Neural progenitor cell (in vitro differentiated cells): Measurements from ENCODE around the gene SLF2. TPM values are rescaled to one million over a fixed set of nuclear protein-coding genes. Genes with fewer than 3 reads are reported as not detected.

Experiments used
- DNase-seq: peaks from one replicate; pipeline ENCODE4 v3.0.0-alpha.2; 2016; ENCODE audit warnings: low spot score
- H2AFZ ChIP-seq: fragments of 200-600 bp; sonication (generic); replicated peaks from 2 replicates; pipeline ENCODE4 v1.6.1; 2016; ENCODE audit warnings: antibody characterized with exemption
- H3F3A ChIP-seq: fragments of 200-600 bp; sonication (generic); 2 replicates; pipeline ENCODE4 v1.6.1; 2016; ENCODE audit warnings: antibody characterized with exemption, low read depth
- H3K27ac ChIP-seq: fragments of 200-600 bp; sonication (generic); 2 replicates; pipeline ENCODE4 v1.5.1; 2016; ENCODE audit warnings: mild to moderate bottlenecking
- H3K27me3 ChIP-seq: fragments of 200-600 bp; sonication (generic); 2 replicates; pipeline ENCODE4 v1.6.1; 2016; ENCODE audit warnings: mild to moderate bottlenecking, moderate library complexity
- H3K36me3 ChIP-seq: fragments of 200-600 bp; sonication (generic); 2 replicates; pipeline ENCODE4 v1.5.1; 2016
- H3K4me1 ChIP-seq: fragments of 200-600 bp; sonication (generic); 2 replicates; pipeline ENCODE4 v1.6.1; 2016; ENCODE audit warnings: mixed run types
- H3K4me2 ChIP-seq: fragments of 200-600 bp; sonication (generic); 2 replicates; pipeline ENCODE4 v1.6.1; 2016
- H3K4me3 ChIP-seq: fragments of 200-600 bp; sonication (generic); 2 replicates; pipeline ENCODE4 v1.5.1; 2016
- H3K79me2 ChIP-seq: fragments of 200-600 bp; sonication (generic); 2 replicates; pipeline ENCODE4 v1.6.1; 2016; ENCODE audit warnings: low read depth
- H3K9ac ChIP-seq: fragments of 200-600 bp; sonication (generic); 2 replicates; pipeline ENCODE4 v1.6.1; 2016
- H3K9me3 ChIP-seq: fragments of 200-600 bp; sonication (generic); 2 replicates; pipeline ENCODE4 v1.5.1; 2016; ENCODE audit warnings: low read depth
- H4K20me1 ChIP-seq: fragments of 200-600 bp; sonication (generic); 2 replicates; pipeline ENCODE4 v1.6.1; 2016; ENCODE audit warnings: low read depth
- H3K27ac Mint-ChIP-seq: 3 replicates; pipeline ENCODE4 v1.8.0; 2021; ENCODE audit warnings: mixed read lengths
- H3K27me3 Mint-ChIP-seq: 2 replicates; pipeline ENCODE4 v1.8.0; 2022; ENCODE audit warnings: low read depth, mild to moderate bottlenecking, inconsistent platforms, moderate library complexity, mixed read lengths; ENCODE audit not compliant: insufficient read depth
- H3K36me3 Mint-ChIP-seq: 3 replicates; pipeline ENCODE4 v1.8.0; 2021; ENCODE audit warnings: mixed read lengths
- H3K4me1 Mint-ChIP-seq: 3 replicates; pipeline ENCODE4 v1.8.0; 2021; ENCODE audit warnings: mixed read lengths
- H3K4me3 Mint-ChIP-seq: 3 replicates; pipeline ENCODE4 v1.8.0; 2021; ENCODE audit warnings: mild to moderate bottlenecking, moderate library complexity, mixed read lengths
- H3K9me3 Mint-ChIP-seq: 3 replicates; pipeline ENCODE4 v1.8.0; 2020; ENCODE audit warnings: mixed read lengths
- EZH2 ChIP-seq: fragments of 200-600 bp; sonication (generic); IDR thresholded peaks from 2 replicates; pipeline ENCODE4 v1.6.1; 2017; ENCODE audit warnings: antibody characterized with exemption, mild to moderate bottlenecking, moderate library complexity
- EZH2phosphoT487 ChIP-seq: fragments of 200-600 bp; sonication (generic); IDR thresholded peaks from 2 replicates; pipeline ENCODE4 v1.6.1; 2017; ENCODE audit warnings: antibody characterized with exemption
- total RNA-seq: library from RNA; depleted of rRNA; stranded (reverse); fragments of >200 nt; gene quantifications from 2 replicates; pipeline ENCODE4 v1.2.3, GENCODE V29; 2015; ENCODE audit warnings: low replicate concordance
- TF ChIP-seq, protein P1 (sequence below): fragments of 200-600 bp; sonication (generic); IDR thresholded peaks from 2 replicates; pipeline ENCODE4 v1.5.1; 2017; ENCODE audit warnings: antibody characterized with exemption, mild to moderate bottlenecking

Gene SLF2
- total RNA-seq, 1 donor from 2014 or later: 19.5 TPM

DNA sequence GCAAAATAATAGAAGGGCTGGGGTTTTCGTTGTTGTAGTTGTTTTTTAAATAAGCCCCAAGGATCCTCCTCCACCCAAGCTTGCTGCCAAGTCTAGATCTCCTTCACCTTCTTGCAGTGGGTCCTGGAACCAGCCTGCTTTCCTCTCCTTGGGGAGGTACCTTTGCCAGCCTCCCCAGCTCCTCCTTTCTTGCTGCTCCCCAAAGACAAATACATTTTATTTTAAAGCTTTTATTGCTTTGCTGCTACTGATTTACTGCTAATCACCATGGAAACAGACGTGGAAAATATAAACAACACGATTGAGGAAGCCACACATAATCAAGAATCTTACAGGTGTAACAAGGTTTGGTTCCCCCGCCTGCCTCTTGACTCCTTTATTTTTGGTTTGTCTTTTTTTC is 17.4 kb upstream of the SLF2 start:
- Mint-ChIP-seq H3K27ac (no peak overlapping the region), H3K36me3 (no peaks in the 10 kb centered on the region), H3K4me1 (peaks cover 47% of the 10 kb centered on the region), H3K4me3 (peak overlapping the region; percentile 38), H3K27me3 (peaks cover 5% of the 10 kb centered on the region), H3K9me3 (no peaks in the 10 kb centered on the region)
- Histone ChIP-seq H3K4me3 (no peak overlapping the region), H3K79me2 (no peaks in the 10 kb centered on the region), H3K4me2 (no peak overlapping the region), H3K36me3 (no peaks in the 10 kb centered on the region), H2AFZ (no peak overlapping the region), H4K20me1 (peaks cover 4% of the 10 kb centered on the region), H3K27me3 (no peaks in the 10 kb centered on the region), H3K27ac (no peak overlapping the region), H3K9me3 (no peaks in the 10 kb centered on the region), H3K9ac (no peak overlapping the region), H3F3A (peaks cover 10% of the 10 kb centered on the region), H3K4me1 (peaks cover 1% of the 10 kb centered on the region)
- DNase-seq: no peak
- TF ChIP-seq EZH2: no peak
- TF ChIP-seq, protein P1, sequence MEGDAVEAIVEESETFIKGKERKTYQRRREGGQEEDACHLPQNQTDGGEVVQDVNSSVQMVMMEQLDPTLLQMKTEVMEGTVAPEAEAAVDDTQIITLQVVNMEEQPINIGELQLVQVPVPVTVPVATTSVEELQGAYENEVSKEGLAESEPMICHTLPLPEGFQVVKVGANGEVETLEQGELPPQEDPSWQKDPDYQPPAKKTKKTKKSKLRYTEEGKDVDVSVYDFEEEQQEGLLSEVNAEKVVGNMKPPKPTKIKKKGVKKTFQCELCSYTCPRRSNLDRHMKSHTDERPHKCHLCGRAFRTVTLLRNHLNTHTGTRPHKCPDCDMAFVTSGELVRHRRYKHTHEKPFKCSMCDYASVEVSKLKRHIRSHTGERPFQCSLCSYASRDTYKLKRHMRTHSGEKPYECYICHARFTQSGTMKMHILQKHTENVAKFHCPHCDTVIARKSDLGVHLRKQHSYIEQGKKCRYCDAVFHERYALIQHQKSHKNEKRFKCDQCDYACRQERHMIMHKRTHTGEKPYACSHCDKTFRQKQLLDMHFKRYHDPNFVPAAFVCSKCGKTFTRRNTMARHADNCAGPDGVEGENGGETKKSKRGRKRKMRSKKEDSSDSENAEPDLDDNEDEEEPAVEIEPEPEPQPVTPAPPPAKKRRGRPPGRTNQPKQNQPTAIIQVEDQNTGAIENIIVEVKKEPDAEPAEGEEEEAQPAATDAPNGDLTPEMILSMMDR: no peak
- TF ChIP-seq EZH2phosphoT487: no peak

DNA sequence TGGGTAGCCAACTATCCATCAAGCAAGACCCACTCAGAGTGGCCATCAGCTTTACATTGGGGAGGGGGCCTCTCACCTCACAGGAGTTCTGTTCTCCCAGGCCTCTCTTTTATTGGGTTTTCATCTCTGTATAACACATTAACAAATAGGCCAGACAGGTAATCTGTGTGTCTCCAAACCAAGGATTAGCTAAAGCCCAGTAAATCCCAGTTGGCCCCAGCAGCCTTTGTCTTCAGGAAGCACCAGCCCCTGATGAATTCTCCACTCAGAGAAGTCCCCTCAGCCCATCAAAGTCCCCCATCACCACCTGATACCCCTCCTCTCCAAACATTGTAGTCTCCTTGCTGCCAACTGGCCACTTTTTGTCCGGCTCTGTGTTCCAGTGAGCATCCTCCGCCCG is 16.9 kb upstream of the SLF2 start:
- H3K79me2 ChIP-seq: no peaks in the 10 kb centered on the region
- Mint-ChIP-seq H3K9me3 (no peaks in the 10 kb centered on the region), H3K27ac (no peak overlapping the region), H3K4me1 (peaks cover 41% of the 10 kb centered on the region), H3K36me3 (no peaks in the 10 kb centered on the region), H3K27me3 (peaks cover 5% of the 10 kb centered on the region), H3K4me3 (no peak overlapping the region)
- no peaks in the 10 kb centered on the region for H3K9me3 ChIP-seq
- H3K27ac ChIP-seq: no peak overlapping the region
- no peak overlapping the region for H3K9ac ChIP-seq
- H4K20me1 ChIP-seq: peaks cover 4% of the 10 kb centered on the region
- H3K36me3 ChIP-seq: no peaks in the 10 kb centered on the region
- H3K4me2 ChIP-seq: no peak overlapping the region
- DNase-seq: no peak
- no peak overlapping the region for H2AFZ ChIP-seq
- H3F3A ChIP-seq: peaks cover 10% of the 10 kb centered on the region
- TF ChIP-seq, protein P1: no peak
- TF ChIP-seq EZH2phosphoT487 (no peak), EZH2 (no peak)
- no peak overlapping the region for H3K4me3 ChIP-seq
- no peaks in the 10 kb centered on the region for H3K4me1 ChIP-seq
- peaks cover 5% of the 10 kb centered on the region for H3K27me3 ChIP-seq

DNA sequence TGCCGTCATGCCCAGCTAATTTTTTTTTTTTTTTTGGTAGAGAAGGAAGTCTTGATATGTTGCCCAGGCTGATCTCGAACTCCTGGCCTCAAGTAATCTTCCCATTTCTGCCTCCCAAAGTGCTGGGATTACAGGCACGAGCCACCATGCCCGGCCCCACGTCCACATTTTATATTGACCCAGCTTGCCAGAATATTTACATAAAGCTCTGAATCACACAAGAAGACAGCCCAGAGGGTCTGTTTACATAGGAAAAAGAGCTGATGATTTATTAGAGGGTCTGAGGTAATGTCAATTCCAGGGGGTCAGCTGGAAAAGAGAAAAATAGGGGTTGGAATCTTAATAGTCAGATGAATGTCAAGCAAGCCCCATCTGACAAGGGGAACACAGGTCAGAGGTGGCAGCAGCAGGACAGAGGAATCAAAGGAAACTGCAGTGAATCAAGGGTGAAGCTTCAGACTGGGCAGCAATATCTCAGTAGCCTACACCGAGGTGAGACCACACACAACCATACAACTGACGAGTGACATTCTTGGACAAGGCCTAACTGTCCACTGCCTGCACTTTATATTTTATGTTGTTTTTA is 15.8 kb upstream of the SLF2 start:
- H3K4me2 ChIP-seq: no peak overlapping the region
- Mint-ChIP-seq H3K27me3 (peaks cover 2% of the 10 kb centered on the region), H3K4me3 (no peak overlapping the region), H3K9me3 (no peaks in the 10 kb centered on the region), H3K36me3 (no peaks in the 10 kb centered on the region), H3K27ac (peak overlapping the region; percentile 65), H3K4me1 (peaks cover 39% of the 10 kb centered on the region)
- no peaks in the 10 kb centered on the region for H3K36me3 ChIP-seq
- H3F3A ChIP-seq: peaks cover 10% of the 10 kb centered on the region
- TF ChIP-seq EZH2 (no peak), EZH2phosphoT487 (no peak)
- TF ChIP-seq, protein P1: no peak
- DNase-seq: no peak
- peaks cover 4% of the 10 kb centered on the region for H4K20me1 ChIP-seq
- H3K27me3 ChIP-seq: peaks cover 6% of the 10 kb centered on the region
- H3K79me2 ChIP-seq: no peaks in the 10 kb centered on the region
- H3K9ac ChIP-seq: no peak overlapping the region
- no peak overlapping the region for H3K4me3 ChIP-seq
- no peaks in the 10 kb centered on the region for H3K9me3 ChIP-seq
- peaks cover 3% of the 10 kb centered on the region for H3K4me1 ChIP-seq
- H2AFZ ChIP-seq: no peak overlapping the region
- no peak overlapping the region for H3K27ac ChIP-seq
